HEK293 (cell line): ENCODE data around the gene ABI3BP.

ENCODE experiments used
- CTCF ChIA-PET: fragments of 350-600 bp; formaldehyde crosslinking; extraction: SDS; loops from one replicate; lab custom pipeline; 2021; ENCODE audit warnings: antibody characterized with exemption; lab: Yijun Ruan, JAX
- POLR2A ChIA-PET: fragments of 300-600 bp; formaldehyde crosslinking; extraction: SDS; loops from one replicate; lab custom pipeline; 2020; ENCODE audit warnings: antibody characterized with exemption, inconsistent platforms; lab: Yijun Ruan, JAX
- H3K27ac ChIP-seq: fragments of 200-500 bp; sonication (Bioruptor generic); 2 replicates; pipeline ENCODE4 v1.5.1; 2014; ENCODE audit warnings: low read depth, low read length, control low read depth, inconsistent platforms; ENCODE audit errors: extremely low read depth
- H3K36me3 ChIP-seq, 2 experiments: fragments of 200-500 bp in 1 of 2; sonication (Bioruptor generic) in 1 of 2; 1 replicate in 1 of 2; 2 replicates in 1 of 2; pipeline ENCODE4 v1.5.1; 2014 to 2017; ENCODE audit warnings: inconsistent platforms in 2 of 2, low read length in 2 of 2; ENCODE audit not compliant: control insufficient read depth in 2 of 2, insufficient read depth in 1 of 2
- H3K4me1 ChIP-seq: fragments of 200-500 bp; sonication (Bioruptor generic); 2 replicates; pipeline ENCODE4 v1.5.1; 2014; ENCODE audit warnings: mild to moderate bottlenecking, low read length, inconsistent platforms; ENCODE audit not compliant: control insufficient read depth, insufficient read depth
- H3K4me3 ChIP-seq: 2 replicates; pipeline ENCODE4 v1.5.1; 2011; ENCODE audit warnings: low read depth, mild to moderate bottlenecking, control low read depth, low read length, moderate library complexity
- H3K9me3 ChIP-seq: fragments of 200-500 bp; sonication (Bioruptor generic); 2 replicates; pipeline ENCODE4 v1.5.1; 2014; ENCODE audit warnings: low read depth, low read length, inconsistent platforms; ENCODE audit not compliant: control insufficient read depth, insufficient read depth
- ZBTB8A ChIP-seq: fragments of 450-650 bp; formaldehyde crosslinking; IDR thresholded peaks from 2 replicates; pipeline ENCODE4 v1.5.1; 2016; ENCODE audit warnings: missing biosample characterization, missing genetic modification characterization
- ZNF19 ChIP-seq: fragments of 450-650 bp; formaldehyde crosslinking; IDR thresholded peaks from 2 replicates; pipeline ENCODE4; 2016; ENCODE audit warnings: missing biosample characterization, missing genetic modification characterization, low read depth
- ZNF211 ChIP-seq: fragments of 450-650 bp; formaldehyde crosslinking; IDR thresholded peaks from 2 replicates; pipeline ENCODE4 v1.5.1; 2016; ENCODE audit warnings: low read depth, missing biosample characterization, missing genetic modification characterization
- ZNF223 ChIP-seq: fragments of 450-650 bp; formaldehyde crosslinking; IDR thresholded peaks from 2 replicates; pipeline ENCODE4 v1.5.1; 2016; ENCODE audit warnings: missing biosample characterization, missing genetic modification characterization
- ZNF600 ChIP-seq: fragments of 450-650 bp; formaldehyde crosslinking; IDR thresholded peaks from 2 replicates; pipeline ENCODE4 v1.5.1; 2016; ENCODE audit warnings: missing biosample characterization, missing genetic modification characterization
- TF ChIP-seq, protein P1 (sequence below): fragments of 450-650 bp; formaldehyde crosslinking; IDR thresholded peaks from 2 replicates; pipeline ENCODE4 v1.5.1; 2017; ENCODE audit warnings: missing biosample characterization, missing genetic modification characterization
- TF ChIP-seq, protein P2 (sequence below): fragments of 450-650 bp; formaldehyde crosslinking; IDR thresholded peaks from 2 replicates; pipeline ENCODE4 v1.5.1; 2016; ENCODE audit warnings: missing biosample characterization, missing genetic modification characterization
- TF ChIP-seq, protein P3 (sequence below): fragments of 450-650 bp; formaldehyde crosslinking; IDR thresholded peaks from 2 replicates; pipeline ENCODE4 v1.5.1; 2017; ENCODE audit warnings: missing biosample characterization, mild to moderate bottlenecking, missing genetic modification characterization, moderate library complexity
- TF ChIP-seq, protein P4 (sequence below): fragments of 450-650 bp; formaldehyde crosslinking; IDR thresholded peaks from 2 replicates; pipeline ENCODE4 v1.5.1; 2016; ENCODE audit warnings: missing biosample characterization, missing genetic modification characterization, low read depth

Gene ABI3BP

GRCh38 chr3:100968932-100969906 is 24.0 kb downstream of the ABI3BP start (continued):
- TF ChIP-seq ZNF19 (tag by site-specific recombination): no peak

DNA sequence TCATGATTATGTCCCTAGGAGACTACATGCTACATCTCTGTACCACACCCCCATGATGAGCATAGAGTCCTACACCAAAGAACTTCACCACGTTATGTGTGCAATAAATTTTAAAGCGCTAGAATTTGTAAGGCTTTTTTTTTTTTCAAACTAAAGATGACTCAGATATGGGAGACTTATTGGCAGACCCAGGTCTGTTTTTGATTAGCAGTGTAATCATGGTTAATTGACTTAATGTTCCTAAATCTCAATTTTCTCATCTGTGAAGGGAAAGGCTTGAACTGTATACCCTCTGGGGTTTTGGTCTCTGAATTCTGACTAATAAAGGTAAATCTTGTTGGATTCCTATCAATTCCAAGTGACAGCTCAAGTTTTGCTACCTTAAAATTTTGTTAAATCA is 26.4 kb downstream of the ABI3BP start:
- Histone ChIP-seq H3K4me1 (no peaks in the 10 kb centered on the region), H3K27ac (no peak overlapping the region), H3K4me3 (no peak overlapping the region), H3K9me3 (no peaks in the 10 kb centered on the region), H3K36me3 (no peaks in the 10 kb centered on the region)
- CTCF ChIA-PET: no interaction called here
- POLR2A ChIA-PET: no interaction called here
- TF ChIP-seq ZNF211 (tag by site-specific recombination): no peak
- no peak for TF ChIP-seq ZNF600
- TF ChIP-seq, protein P1, sequence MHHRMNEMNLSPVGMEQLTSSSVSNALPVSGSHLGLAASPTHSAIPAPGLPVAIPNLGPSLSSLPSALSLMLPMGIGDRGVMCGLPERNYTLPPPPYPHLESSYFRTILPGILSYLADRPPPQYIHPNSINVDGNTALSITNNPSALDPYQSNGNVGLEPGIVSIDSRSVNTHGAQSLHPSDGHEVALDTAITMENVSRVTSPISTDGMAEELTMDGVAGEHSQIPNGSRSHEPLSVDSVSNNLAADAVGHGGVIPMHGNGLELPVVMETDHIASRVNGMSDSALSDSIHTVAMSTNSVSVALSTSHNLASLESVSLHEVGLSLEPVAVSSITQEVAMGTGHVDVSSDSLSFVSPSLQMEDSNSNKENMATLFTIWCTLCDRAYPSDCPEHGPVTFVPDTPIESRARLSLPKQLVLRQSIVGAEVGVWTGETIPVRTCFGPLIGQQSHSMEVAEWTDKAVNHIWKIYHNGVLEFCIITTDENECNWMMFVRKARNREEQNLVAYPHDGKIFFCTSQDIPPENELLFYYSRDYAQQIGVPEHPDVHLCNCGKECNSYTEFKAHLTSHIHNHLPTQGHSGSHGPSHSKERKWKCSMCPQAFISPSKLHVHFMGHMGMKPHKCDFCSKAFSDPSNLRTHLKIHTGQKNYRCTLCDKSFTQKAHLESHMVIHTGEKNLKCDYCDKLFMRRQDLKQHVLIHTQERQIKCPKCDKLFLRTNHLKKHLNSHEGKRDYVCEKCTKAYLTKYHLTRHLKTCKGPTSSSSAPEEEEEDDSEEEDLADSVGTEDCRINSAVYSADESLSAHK (tag by site-specific recombination): no peak
- TF ChIP-seq, protein P2, sequence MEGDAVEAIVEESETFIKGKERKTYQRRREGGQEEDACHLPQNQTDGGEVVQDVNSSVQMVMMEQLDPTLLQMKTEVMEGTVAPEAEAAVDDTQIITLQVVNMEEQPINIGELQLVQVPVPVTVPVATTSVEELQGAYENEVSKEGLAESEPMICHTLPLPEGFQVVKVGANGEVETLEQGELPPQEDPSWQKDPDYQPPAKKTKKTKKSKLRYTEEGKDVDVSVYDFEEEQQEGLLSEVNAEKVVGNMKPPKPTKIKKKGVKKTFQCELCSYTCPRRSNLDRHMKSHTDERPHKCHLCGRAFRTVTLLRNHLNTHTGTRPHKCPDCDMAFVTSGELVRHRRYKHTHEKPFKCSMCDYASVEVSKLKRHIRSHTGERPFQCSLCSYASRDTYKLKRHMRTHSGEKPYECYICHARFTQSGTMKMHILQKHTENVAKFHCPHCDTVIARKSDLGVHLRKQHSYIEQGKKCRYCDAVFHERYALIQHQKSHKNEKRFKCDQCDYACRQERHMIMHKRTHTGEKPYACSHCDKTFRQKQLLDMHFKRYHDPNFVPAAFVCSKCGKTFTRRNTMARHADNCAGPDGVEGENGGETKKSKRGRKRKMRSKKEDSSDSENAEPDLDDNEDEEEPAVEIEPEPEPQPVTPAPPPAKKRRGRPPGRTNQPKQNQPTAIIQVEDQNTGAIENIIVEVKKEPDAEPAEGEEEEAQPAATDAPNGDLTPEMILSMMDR (tag by site-specific recombination): no peak
- TF ChIP-seq ZNF223 (tag by site-specific recombination): no peak

- TF ChIP-seq, protein P3, sequence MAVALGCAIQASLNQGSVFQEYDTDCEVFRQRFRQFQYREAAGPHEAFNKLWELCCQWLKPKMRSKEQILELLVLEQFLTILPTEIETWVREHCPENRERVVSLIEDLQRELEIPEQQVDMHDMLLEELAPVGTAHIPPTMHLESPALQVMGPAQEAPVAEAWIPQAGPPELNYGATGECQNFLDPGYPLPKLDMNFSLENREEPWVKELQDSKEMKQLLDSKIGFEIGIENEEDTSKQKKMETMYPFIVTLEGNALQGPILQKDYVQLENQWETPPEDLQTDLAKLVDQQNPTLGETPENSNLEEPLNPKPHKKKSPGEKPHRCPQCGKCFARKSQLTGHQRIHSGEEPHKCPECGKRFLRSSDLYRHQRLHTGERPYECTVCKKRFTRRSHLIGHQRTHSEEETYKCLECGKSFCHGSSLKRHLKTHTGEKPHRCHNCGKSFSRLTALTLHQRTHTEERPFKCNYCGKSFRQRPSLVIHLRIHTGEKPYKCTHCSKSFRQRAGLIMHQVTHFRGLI (tag by site-specific recombination): no peak
- TF ChIP-seq, protein P4, sequence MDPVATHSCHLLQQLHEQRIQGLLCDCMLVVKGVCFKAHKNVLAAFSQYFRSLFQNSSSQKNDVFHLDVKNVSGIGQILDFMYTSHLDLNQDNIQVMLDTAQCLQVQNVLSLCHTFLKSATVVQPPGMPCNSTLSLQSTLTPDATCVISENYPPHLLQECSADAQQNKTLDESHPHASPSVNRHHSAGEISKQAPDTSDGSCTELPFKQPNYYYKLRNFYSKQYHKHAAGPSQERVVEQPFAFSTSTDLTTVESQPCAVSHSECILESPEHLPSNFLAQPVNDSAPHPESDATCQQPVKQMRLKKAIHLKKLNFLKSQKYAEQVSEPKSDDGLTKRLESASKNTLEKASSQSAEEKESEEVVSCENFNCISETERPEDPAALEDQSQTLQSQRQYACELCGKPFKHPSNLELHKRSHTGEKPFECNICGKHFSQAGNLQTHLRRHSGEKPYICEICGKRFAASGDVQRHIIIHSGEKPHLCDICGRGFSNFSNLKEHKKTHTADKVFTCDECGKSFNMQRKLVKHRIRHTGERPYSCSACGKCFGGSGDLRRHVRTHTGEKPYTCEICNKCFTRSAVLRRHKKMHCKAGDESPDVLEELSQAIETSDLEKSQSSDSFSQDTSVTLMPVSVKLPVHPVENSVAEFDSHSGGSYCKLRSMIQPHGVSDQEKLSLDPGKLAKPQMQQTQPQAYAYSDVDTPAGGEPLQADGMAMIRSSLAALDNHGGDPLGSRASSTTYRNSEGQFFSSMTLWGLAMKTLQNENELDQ (tag by site-specific recombination): no peak
- H3K4me1 ChIP-seq: no peaks in the 10 kb centered on the region
- ChIA-PET POLR2A (no interaction called here), CTCF (interaction anchor here (0.6 kb wide), 1 partner anchor 363 kb away, joined by 3 read pairs; no protein-coding TSS in a partner anchor)
- H3K36me3 ChIP-seq: no peaks in the 10 kb centered on the region
- H3K9me3 ChIP-seq: no peaks in the 10 kb centered on the region
- H3K4me3 ChIP-seq: no peak overlapping the region
- H3K27ac ChIP-seq: no peak overlapping the region
Observed at GRCh38 chr3:100966049-100966491, 27.2 kb downstream of the ABI3BP start.

DNA sequence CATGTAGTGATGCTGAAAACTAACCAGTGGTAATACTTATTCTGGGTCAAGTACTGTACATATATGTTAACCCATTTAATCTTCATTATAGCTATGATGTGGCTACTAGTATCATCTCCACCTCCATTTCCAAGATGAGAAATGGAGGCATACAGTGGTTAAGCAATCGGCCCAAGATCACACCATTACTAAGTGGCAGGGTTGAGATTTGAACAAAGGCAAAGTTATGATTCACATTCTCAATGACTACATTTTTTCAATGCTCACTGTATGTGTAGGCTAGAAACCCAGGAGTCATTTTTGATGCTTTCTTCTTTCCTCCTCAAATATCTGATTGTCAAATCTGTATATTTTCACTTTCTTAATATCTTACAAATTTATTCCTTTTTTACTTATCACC is 30.2 kb downstream of the ABI3BP start:
- H3K4me3 ChIP-seq: no peak overlapping the region
- no peak overlapping the region for H3K27ac ChIP-seq
- TF ChIP-seq ZBTB8A (tag by site-specific recombination): no peak
- TF ChIP-seq, all 188 proteins: peak for 0
- ChIA-PET POLR2A (no interaction called here), CTCF (interaction anchor here (0.7 kb wide), 1 partner anchor 12 kb away, joined by 3 read pairs; no protein-coding TSS in a partner anchor)
- H3K36me3 ChIP-seq: no peaks in the 10 kb centered on the region
- H3K9me3 ChIP-seq: no peaks in the 10 kb centered on the region
- no peaks in the 10 kb centered on the region for H3K4me1 ChIP-seq
